Measurements from ENCODE around the gene JPH2. TPM values are rescaled to one million over a fixed set of nuclear protein-coding genes. Genes with fewer than 3 reads are reported as not detected.
"Not testable (repeated sequence)": the region's sequence is repeated elsewhere in the genome, so short reads cannot be mapped to it uniquely, and the experiment has no call there.

The JPH2 gene
- total RNA-seq, 1 donor from 2014 or later, result not detected

GRCh38 chr20:44198872-44199271, 11.9 kb upstream of the JPH2 start:
- Mint-ChIP-seq H3K4me1 (peaks cover 11% of the 10 kb centered on the region), H3K27ac (no peak overlapping the region), H3K9me3 (no peaks in the 10 kb centered on the region), H3K4me3 (no peak overlapping the region), H3K36me3 (ENCODE audit: low read depth) (peaks cover 77% of the 10 kb centered on the region), H3K27me3 (no peaks in the 10 kb centered on the region)
- ChIA-PET POLR2A (no interaction called here), CTCF (interaction anchor here (2.2 kb wide), 1 partner anchor 9 kb away, joined by 8 read pairs; no protein-coding TSS in a partner anchor)
- no peak for TF ChIP-seq CTCF (IDR thresholded peaks at IDR 0.05)
- intact Hi-C loops (cut with micrococcal nuclease), result no loop called here
- DNase-seq (no peak), ATAC-seq (ENCODE audit: low read depth) (no peak)

GRCh38 chr20:44196271-44196670, 9.3 kb upstream of the JPH2 start:
- Mint-ChIP-seq H3K27ac (no peak overlapping the region), H3K9me3 (no peaks in the 10 kb centered on the region), H3K4me1 (peaks cover 3% of the 10 kb centered on the region), H3K4me3 (no peak overlapping the region), H3K36me3 (ENCODE audit: low read depth) (peaks cover 55% of the 10 kb centered on the region), H3K27me3 (no peaks in the 10 kb centered on the region)
- no peak for TF ChIP-seq CTCF (IDR thresholded peaks at IDR 0.05)
- no peak for DNase-seq
- ChIA-PET CTCF (interaction anchor here (0.9 to 1.4 kb wide), 2 partner anchors 13 to 82 kb away, joined by 3 read pairs; no protein-coding TSS in a partner anchor), POLR2A (interaction anchor here (1.5 kb wide), 1 partner anchor 12 kb away, joined by 4 read pairs; no protein-coding TSS in a partner anchor)
- intact Hi-C loops (cut with micrococcal nuclease), result no loop called here
- ATAC-seq (ENCODE audit: low read depth), result no peak

GRCh38 chr20:44195605-44196004, 8.6 kb upstream of the JPH2 start:
- ATAC-seq (ENCODE audit: low read depth) (no peak), DNase-seq (no peak)
- H3K4me1 Mint-ChIP-seq, result no peaks in the 10 kb centered on the region
- no peak overlapping the region for H3K4me3 Mint-ChIP-seq
- ChIA-PET POLR2A (interaction anchor here (1.5 kb wide), 1 partner anchor 13 kb away, joined by 4 read pairs; no protein-coding TSS in a partner anchor), CTCF (interaction anchor here (0.7 to 1.4 kb wide), 4 partner anchors 13 to 753 kb away, joined by 3 read pairs; no protein-coding TSS in a partner anchor)
- no peak for TF ChIP-seq CTCF (IDR thresholded peaks at IDR 0.05)
- H3K36me3 Mint-ChIP-seq (ENCODE audit: low read depth), result peaks cover 48% of the 10 kb centered on the region
- H3K27me3 Mint-ChIP-seq, result no peaks in the 10 kb centered on the region
- no peak overlapping the region for H3K27ac Mint-ChIP-seq
- intact Hi-C loops (cut with micrococcal nuclease), result no loop called here
- no peaks in the 10 kb centered on the region for H3K9me3 Mint-ChIP-seq

GRCh38 chr20:44193801-44194200, 6.8 kb upstream of the JPH2 start:
- Mint-ChIP-seq H3K4me1 (no peaks in the 10 kb centered on the region), H3K9me3 (no peaks in the 10 kb centered on the region), H3K36me3 (ENCODE audit: low read depth) (peaks cover 30% of the 10 kb centered on the region), H3K4me3 (no peak overlapping the region), H3K27ac (no peak overlapping the region), H3K27me3 (peaks cover 3% of the 10 kb centered on the region)
- ChIA-PET CTCF (no interaction called here), POLR2A (no interaction called here)
- ATAC-seq (ENCODE audit: low read depth) (no peak), DNase-seq (no peak)
- TF ChIP-seq CTCF (IDR thresholded peaks at IDR 0.05), result no peak
- intact Hi-C loops (cut with micrococcal nuclease), result no loop called here

GRCh38 chr20:44191640-44192039, 4.7 kb upstream of the JPH2 start:
- H3K4me3 Mint-ChIP-seq; DNase-seq; ATAC-seq (ENCODE audit: low read depth); H3K27ac Mint-ChIP-seq; H3K9me3 Mint-ChIP-seq; POLR2A ChIA-PET: not testable (repeated sequence)
- Mint-ChIP-seq H3K4me1 (peaks cover 18% of the 10 kb centered on the region), H3K36me3 (ENCODE audit: low read depth) (peaks cover 14% of the 10 kb centered on the region), H3K27me3 (peaks cover 13% of the 10 kb centered on the region)
- CTCF ChIA-PET, result interaction anchor here (0.6 to 4.8 kb wide), 4 partner anchors 44 to 442 kb away, joined by 3 to 62 read pairs (median 4); no protein-coding TSS in a partner anchor
- intact Hi-C loops (cut with micrococcal nuclease), result loop anchor here (2.0 kb wide), 1 partner anchor 19 kb away; the partner anchor contains the start of gene OSER1

GRCh38 chr20:44190197-44190852, 3.3 kb upstream of the JPH2 start:
- H3K9me3 Mint-ChIP-seq, H3K4me3 Mint-ChIP-seq: not testable (repeated sequence)

More at GRCh38 chr20:44190197-44190852, 3.3 kb upstream of the JPH2 start:
- POLR2A ChIA-PET, result interaction anchor here (0.9 kb wide), 1 partner anchor 74 kb away, joined by 5 read pairs; no protein-coding TSS in a partner anchor
- DNase-seq; H3K27ac Mint-ChIP-seq; H3K36me3 Mint-ChIP-seq (ENCODE audit: low read depth): not testable (repeated sequence)
- ATAC-seq (ENCODE audit: low read depth), result peak; percentile 46
- CTCF ChIA-PET, result interaction anchor here (0.6 to 4.8 kb wide), 23 partner anchors 8 to 738 kb away, joined by 3 to 62 read pairs (median 5); partner anchors contain the start of genes FITM2 and OSER1
- intact Hi-C loops (cut with micrococcal nuclease), result loop anchor here (1.0 to 2.0 kb wide), 4 partner anchors 20 to 741 kb away; partner anchors contain the start of gene OSER1
- Mint-ChIP-seq H3K27me3 (peaks cover 26% of the 10 kb centered on the region), H3K4me1 (peaks cover 21% of the 10 kb centered on the region)
